GM21447 (cell line): Measurements from ENCODE around the gene NOXA1.
"Not testable (repeated sequence)": the region's sequence is repeated elsewhere in the genome, so short reads cannot be mapped to it uniquely, and the experiment has no call there.

Experiments used
- ATAC-seq: cut with Tn5 transposase; IDR thresholded peaks from one replicate; pipeline ENCODE4 v1.9.1; 2021; ENCODE audit not compliant: unreplicated experiment

The NOXA1 gene, protein sequence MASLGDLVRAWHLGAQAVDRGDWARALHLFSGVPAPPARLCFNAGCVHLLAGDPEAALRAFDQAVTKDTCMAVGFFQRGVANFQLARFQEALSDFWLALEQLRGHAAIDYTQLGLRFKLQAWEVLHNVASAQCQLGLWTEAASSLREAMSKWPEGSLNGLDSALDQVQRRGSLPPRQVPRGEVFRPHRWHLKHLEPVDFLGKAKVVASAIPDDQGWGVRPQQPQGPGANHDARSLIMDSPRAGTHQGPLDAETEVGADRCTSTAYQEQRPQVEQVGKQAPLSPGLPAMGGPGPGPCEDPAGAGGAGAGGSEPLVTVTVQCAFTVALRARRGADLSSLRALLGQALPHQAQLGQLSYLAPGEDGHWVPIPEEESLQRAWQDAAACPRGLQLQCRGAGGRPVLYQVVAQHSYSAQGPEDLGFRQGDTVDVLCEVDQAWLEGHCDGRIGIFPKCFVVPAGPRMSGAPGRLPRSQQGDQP

DNA sequence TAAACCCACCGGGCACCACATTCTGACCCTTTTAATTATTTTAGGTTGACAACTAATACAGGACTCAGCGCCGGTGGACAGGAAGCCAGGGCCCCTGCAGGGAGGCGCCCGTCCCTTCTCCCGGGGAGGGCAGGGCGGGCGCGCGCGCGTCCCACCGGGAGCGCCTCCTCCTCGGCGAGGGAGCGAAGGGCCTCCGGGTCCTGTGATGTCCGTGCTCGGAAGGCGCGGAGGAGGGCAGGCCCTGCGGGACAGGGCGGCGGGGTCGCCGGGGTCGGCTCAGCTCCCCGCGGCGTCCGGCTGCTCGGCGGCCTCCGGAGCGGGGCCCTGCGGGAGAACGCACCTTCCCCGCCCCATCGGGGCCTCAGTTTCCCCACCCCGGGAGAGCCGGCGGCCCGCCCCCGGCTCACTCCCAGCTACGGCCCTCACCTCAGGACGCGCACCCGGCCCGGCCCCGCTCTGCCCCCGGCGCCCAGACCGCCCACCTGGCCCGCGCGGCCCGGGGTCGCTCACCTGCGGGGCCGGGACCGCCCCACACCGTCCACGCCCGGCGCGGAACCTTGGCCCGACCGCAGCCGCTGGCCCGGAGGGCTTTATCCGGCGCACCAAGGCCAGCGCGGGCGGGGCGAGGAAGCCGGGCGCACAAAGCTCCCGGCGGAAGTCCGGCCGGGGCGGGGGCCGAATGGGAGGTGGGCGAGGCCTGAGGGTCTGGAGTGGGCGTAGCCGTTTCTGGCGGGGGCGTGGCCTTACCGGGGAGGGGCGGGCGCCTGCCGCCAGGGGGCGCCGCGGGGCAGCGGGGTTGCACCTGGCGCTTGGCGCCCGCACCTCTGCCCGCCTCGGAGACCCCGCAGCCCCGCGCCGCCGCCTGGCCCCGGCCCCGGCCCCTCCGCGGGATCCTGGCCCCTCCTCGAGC is at the start of gene NOXA1, which contains the start of gene EXD3:
Gene NOXA1 (plus strand): TSS at position 790 of the 910 bp plus-strand sequence. CDS start 137 bp downstream, outside the sequence.
Gene EXD3 (minus strand): TSS at position 559 of the 910 bp plus-strand sequence. CDS start 27,805 bp downstream, outside the sequence.
- ATAC-seq, result peak; percentile 76

DNA sequence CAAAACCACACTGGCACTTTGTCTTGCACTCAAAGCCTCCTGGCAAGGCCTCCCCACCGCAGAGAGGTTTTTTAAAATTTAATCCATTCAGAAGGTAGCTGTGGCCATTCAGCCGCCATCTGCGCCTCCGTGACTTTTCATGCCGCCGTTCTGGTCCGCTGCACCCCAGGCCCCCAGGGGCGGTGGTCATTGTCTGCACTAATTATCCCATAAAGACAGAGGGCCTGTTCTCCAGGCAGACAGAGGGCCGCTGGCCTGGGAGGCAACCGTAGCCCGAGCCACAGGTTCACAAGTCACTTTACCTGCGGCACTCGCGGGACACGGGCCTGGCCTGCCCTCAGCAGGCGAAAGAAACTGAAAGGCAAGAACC is 49.6 kb upstream of the NOXA1 start:
- no peak for ATAC-seq

- no peak for ATAC-seq
Observed at GRCh38 chr9:137374131-137374845, 48.9 kb upstream of the NOXA1 start.

- no peak for ATAC-seq
Observed at GRCh38 chr9:137375321-137376058, 47.7 kb upstream of the NOXA1 start.

DNA sequence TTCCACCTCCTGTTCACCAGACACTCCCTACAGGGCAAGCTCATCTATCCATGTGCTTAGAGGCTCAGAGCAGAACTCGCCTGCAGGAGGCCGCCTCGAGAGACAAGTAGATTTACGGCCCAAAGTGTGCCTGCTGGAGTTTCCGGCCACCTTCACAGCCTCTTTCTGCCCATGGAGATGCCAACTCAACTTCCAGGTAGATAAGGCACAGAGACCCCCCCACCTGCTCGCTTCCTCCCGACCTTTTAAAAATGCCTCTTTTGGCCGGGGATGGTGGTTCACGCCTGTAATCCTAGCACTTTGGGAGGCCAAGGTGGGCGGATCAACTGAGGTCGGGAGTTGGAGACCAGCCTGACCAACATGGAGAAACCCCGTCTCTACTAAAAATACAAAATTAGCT is 46.8 kb upstream of the NOXA1 start:
- ATAC-seq, result no peak

GRCh38 chr9:137378688-137379410 is 44.3 kb upstream of the NOXA1 start:
- not testable (repeated sequence) for ATAC-seq

- no peak for ATAC-seq
Observed at GRCh38 chr9:137379761-137380161, 43.4 kb upstream of the NOXA1 start.

- ATAC-seq, result no peak
Observed at GRCh38 chr9:137380171-137380570, 43.0 kb upstream of the NOXA1 start.

DNA sequence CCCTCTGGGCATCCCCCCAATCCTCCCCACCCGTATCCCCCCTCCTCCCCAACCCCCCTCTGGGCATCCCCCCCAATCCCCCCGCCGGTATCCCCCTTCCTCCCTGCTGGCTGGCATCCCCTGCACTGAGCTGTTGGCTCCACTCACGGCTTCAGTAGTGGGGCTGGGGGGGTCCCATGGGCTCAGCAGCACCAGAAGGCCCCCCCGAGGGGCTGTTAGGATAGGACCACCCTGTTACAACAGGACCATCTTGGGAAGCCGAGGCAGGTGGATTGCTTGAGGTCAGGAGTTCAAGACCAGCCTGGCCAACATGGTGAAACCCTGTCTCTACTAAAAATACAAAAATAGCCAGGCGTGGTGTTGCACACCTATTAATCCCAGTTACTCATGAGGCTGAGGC is 42.6 kb upstream of the NOXA1 start:
- no peak for ATAC-seq

GRCh38 chr9:137381501-137382443 is 41.4 kb upstream of the NOXA1 start:
- no peak for ATAC-seq

GRCh38 chr9:137382444-137383080 is 40.6 kb upstream of the NOXA1 start:
- ATAC-seq, result no peak

GRCh38 chr9:137383081-137383783 is 40.0 kb upstream of the NOXA1 start:
- no peak for ATAC-seq

DNA sequence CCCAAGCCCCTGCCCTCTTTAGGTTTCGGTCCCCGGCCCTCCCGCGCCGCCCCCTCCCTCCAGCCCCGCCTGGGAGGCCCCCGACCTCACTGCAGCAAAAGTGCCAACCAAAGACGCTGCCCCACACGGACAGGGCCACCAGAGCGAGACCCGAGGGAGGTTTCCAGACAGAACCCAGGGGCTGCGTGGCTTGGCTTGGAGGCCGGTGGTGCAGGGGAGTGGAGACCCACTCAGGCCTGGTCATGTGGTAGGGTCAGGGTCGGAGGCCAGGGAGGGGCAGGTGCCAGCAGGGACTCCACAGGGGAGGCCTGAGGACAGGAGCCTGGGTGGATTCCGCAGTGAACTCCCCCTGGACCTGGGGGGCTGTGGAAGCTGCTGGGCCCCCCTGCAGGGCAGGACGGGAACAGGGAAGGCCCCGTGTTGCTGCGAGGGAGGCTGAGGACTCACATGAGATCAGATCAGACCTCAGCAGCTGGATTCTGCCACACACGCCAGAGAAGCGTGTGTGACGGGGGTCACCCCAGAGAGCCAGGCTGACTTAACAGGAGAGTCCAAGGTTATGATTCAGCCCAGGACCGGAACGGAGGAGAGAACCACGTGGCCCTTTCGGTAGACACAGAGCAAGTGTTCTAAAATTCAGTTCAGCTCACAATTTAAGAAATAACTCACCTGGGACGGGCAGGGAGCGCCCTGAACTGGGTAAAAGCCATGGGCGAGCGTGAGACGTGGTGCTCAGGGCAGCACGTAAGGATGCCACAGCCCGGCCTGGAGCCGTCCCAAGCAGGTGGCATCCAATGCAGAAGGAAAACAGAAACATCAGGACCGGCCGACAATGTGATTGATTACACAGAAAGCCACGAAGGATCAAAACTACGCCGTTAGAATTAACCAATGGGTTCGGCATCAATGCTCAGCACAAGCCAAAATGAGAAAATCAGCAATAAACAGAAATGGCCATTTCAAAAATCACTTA is 39.1 kb upstream of the NOXA1 start:
- ATAC-seq, result no peak

DNA sequence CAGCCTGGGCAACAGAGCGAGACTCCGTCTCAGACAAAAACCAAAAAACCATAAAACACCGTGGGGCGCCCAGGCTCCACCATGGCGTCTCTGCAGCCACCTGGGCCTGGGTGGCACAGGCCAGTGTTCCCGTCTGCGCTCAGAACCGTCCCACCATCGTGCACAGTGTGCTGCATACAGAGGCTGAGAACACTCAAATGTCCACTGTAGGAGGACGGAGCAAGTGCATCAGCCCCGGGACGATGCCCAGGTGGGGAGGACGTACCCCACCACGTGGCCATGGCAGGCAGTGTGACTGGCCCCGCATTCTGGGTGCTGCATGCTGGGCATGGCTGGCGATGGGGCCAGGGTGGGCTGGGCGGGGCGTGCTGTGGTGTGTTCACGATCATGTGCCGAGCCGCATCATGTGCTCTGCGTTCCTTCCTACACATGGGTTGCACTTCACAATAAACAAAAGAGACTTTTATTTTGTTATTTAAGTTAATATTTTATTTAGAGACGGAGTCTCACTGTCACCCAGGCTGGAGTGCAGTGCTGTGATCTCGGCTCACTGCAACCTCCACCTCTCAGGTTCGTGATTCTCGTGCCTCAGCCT is 38.0 kb upstream of the NOXA1 start:
- ATAC-seq, result no peak

- not testable (repeated sequence) for ATAC-seq
Observed at GRCh38 chr9:137386507-137387113, 36.6 kb upstream of the NOXA1 start.
